HAP-1 (cell line): ENCODE data around the gene GTF2F2.

Experiments
- DNase-seq, 2 experiments: peaks; one replicate each; pipeline ENCODE4 v3.0.0-alpha.2; 2016 to 2020; ENCODE audit warnings: low spot score in 2 of 2
- H3K27me3 ChIP-seq: fragments of 250-450 bp; sonication (Bioruptor Pico); 2 replicates; pipeline ENCODE4 v1.5.1; 2020; ENCODE audit warnings: low read depth, mild to moderate bottlenecking, moderate library complexity
- H3K36me3 ChIP-seq: fragments of 250-450 bp; sonication (Bioruptor Pico); replicated peaks from 2 replicates; pipeline ENCODE4 v1.5.1; 2020; ENCODE audit warnings: mild to moderate bottlenecking
- H3K4me1 ChIP-seq: fragments of 250-450 bp; sonication (Bioruptor Pico); 2 replicates; pipeline ENCODE4 v1.5.1; 2020; ENCODE audit warnings: mild to moderate bottlenecking
- H3K4me3 ChIP-seq: fragments of 250-450 bp; sonication (Bioruptor Pico); 2 replicates; pipeline ENCODE4 v1.5.1; 2020; ENCODE audit warnings: mild to moderate bottlenecking, moderate library complexity
- H3K9me3 ChIP-seq: fragments of 250-450 bp; sonication (Bioruptor Pico); 2 replicates; pipeline ENCODE4 v1.5.1; 2020; ENCODE audit warnings: mild to moderate bottlenecking, moderate library complexity
- in situ Hi-C: fragments of 300-500 bp; cut with MboI; formaldehyde crosslinking; loops from 3 replicates; pipeline ENCODE4 v1.14.3; 2020; ENCODE audit warnings: low sequenced_read_pairs, inconsistent platforms, mixed read lengths

Gene GTF2F2

DNA sequence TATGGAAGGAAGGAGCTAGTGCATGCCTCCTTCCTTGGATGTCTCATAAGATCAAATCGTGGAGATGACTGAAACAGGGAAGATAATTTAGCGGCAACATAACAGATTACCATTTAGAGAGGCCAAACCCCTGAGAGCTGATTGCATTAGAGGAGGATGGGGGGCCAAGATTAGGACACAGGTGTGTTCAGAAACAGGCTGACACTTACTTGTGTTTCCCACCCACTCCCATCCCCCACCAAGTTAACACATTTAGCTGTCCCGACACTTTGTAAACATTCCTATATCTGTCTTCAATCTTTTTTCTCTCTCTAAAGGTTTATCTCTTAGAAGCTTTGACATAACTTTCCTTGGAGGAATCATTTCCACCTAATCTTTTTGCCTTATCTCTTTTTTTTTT lies 129.4 kb downstream of the GTF2F2 start:
- H3K27me3 ChIP-seq, result no peaks in the 10 kb centered on the region
- H3K36me3 ChIP-seq, result peaks cover 6% of the 10 kb centered on the region
- H3K4me3 ChIP-seq, result no peak overlapping the region
- no peak for DNase-seq
- no peaks in the 10 kb centered on the region for H3K9me3 ChIP-seq
- no peaks in the 10 kb centered on the region for H3K4me1 ChIP-seq
- in situ Hi-C loops, result no loop called here

DNA sequence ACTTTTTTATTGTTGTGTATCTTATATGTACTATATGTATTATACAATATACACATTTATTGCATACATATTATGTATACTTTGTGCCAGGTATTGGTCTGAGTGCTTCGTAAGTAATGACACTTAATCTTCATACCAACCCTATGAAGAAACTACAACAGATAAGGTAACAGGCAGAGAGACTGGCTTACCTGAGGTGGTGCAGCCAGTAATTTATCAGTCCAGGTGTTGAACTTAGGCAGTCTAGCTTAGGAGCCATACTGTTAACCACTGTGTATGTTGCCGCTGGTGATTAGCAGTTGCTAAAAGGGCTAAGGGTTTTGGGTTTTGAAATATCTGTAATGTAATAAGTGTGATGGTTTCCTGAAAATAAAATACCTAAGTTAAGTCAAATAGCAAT lies 134.1 kb downstream of the GTF2F2 start:
- no peak overlapping the region for H3K4me3 ChIP-seq
- H3K4me1 ChIP-seq, result no peaks in the 10 kb centered on the region
- no peak for DNase-seq
- no peaks in the 10 kb centered on the region for H3K27me3 ChIP-seq
- in situ Hi-C loops, result no loop called here
- no peaks in the 10 kb centered on the region for H3K9me3 ChIP-seq
- H3K36me3 ChIP-seq, result peaks cover 6% of the 10 kb centered on the region

DNA sequence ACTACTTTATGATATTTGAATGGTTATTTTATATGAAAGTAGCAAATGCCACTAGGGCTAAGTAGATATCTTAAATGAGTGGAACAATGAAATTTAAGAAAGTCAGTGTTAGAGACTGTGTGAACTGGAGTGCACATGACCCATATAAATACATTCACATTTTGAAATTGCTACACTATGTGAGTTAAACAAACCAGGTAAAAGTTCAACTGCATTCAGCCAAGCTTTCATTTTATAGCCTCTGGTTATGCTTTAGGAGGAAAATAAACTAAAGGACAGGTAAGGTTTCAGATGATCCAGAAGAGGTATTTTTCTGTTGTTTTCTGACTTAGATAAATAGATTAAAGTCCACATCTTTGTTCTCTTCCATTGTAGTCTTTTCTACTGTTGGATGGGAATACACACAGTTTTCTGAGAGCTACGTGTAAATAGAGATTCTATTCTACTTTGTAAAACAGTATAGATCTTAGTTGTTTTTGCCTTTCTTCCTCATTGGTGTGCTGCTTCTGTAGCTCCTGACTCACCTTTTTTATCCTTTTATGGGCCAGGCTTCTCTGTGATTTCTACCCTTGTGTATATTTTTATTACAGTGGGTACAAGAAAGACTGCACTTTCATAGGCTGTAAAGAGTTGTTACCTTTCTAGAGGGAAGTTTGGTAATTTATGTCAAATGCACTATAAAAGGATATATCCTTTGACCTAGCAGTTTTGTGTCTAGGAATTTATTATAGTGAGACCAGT lies 135.1 kb downstream of the GTF2F2 start:
- H3K4me1 ChIP-seq, result no peaks in the 10 kb centered on the region
- in situ Hi-C loops, result no loop called here
- DNase-seq, result no peak
- H3K27me3 ChIP-seq, result no peaks in the 10 kb centered on the region
- H3K36me3 ChIP-seq, result peaks cover 6% of the 10 kb centered on the region
- no peaks in the 10 kb centered on the region for H3K9me3 ChIP-seq
- H3K4me3 ChIP-seq, result no peak overlapping the region

DNA sequence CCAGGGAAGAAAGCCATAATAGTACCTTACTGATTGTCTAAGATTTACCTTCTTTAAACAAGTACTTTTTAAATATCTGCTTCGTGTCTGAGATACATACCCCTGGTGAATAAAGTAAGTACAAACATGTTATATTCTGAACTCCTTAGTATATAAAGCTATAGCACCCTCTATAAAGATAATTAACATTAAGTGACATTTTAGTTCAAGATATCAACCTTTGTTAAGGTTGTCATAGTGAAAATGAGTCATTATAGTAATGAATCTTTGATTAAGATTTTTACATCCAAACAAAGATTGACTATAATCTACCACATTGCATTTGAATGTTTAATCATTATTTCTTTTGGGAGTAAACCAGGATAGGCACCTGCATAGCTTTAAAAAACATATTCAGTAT lies 135.9 kb downstream of the GTF2F2 start:
- DNase-seq, result no peak
- H3K9me3 ChIP-seq, result no peaks in the 10 kb centered on the region
- H3K4me3 ChIP-seq, result no peak overlapping the region
- H3K4me1 ChIP-seq, result no peaks in the 10 kb centered on the region
- in situ Hi-C loops, result no loop called here
- peaks cover 6% of the 10 kb centered on the region for H3K36me3 ChIP-seq
- H3K27me3 ChIP-seq, result no peaks in the 10 kb centered on the region

DNA sequence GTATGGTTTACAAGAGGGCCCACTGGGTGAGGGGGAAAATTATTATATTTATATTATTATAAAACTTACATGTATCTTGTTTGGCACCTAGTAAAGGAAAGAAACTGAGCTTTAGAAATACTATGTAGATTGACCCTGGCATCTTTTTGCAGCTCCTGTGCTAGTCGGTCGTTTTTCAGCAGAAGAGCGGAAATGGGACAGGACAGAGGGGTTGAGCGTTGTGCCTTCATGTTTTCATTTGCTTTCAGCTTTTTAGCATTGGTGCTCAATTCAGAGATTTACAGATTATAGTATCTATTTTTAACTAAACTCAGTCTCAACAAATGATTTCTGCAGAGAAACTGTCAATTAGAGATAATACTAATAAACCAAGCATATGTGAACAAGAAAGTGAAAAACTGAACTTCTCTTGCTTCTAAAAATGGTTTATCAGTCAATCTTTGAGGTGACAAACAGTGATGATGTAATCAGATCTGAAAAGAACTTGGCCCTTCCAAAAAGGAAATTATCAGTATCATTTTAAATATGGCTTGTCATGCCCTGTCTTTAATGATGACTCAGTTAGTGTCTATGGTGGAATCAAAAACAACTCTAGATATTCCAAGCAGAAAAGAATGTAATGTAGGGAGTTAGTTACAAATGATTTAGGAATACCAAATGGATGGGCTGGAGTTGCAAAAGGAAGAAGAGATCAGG lies 137.5 kb downstream of the GTF2F2 start:
- H3K36me3 ChIP-seq, result peaks cover 6% of the 10 kb centered on the region
- no peak for DNase-seq
- no peak overlapping the region for H3K4me3 ChIP-seq
- in situ Hi-C loops, result no loop called here
- no peaks in the 10 kb centered on the region for H3K9me3 ChIP-seq
- no peaks in the 10 kb centered on the region for H3K27me3 ChIP-seq
- no peaks in the 10 kb centered on the region for H3K4me1 ChIP-seq

DNA sequence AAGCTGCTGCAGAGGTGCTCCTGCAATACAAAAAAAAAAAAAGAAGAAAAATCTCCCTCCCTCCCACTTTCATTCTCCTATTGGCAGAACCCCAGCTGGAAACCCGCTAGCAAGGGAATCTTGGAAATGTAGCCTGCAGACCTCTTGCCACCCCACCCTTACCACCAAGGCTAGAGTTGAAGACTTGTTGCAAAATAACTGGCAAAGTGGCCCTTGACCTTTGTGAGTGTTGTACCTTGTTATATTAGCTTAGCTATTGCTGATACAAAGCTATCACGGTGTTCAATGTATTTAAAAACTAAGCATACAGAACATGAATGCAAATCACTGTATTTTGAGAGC lies 138.0 kb downstream of the GTF2F2 start:
- H3K27me3 ChIP-seq, result no peaks in the 10 kb centered on the region
- DNase-seq, result no peak
- peaks cover 2% of the 10 kb centered on the region for H3K36me3 ChIP-seq
- in situ Hi-C loops, result no loop called here
- H3K4me3 ChIP-seq, result no peak overlapping the region
- no peaks in the 10 kb centered on the region for H3K9me3 ChIP-seq
- H3K4me1 ChIP-seq, result no peaks in the 10 kb centered on the region

DNA sequence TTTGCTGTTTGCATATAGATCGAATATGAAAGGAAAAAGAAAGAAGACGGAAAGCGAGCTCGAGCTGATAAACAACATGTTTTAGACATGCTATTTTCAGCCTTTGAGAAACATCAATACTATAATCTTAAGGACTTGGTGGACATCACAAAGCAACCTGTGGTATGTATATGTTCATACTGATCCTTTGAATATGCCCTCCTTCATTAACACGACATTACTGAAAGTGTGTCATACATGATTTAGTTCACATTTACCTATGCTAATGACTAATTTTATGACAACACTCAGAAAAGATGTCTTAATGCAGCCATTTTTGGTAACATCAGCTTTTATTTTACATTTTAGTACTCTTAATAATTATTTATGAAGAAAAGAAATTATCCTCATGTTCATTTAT lies 146.9 kb downstream of the GTF2F2 start:
- DNase-seq, result no peak
- Histone ChIP-seq H3K27me3 (no peaks in the 10 kb centered on the region), H3K9me3 (0 out of 2 replicates have a peak, but pooled peaks cover 2% of the 10 kb centered on the region), H3K36me3 (no peaks in the 10 kb centered on the region), H3K4me1 (peaks cover 34% of the 10 kb centered on the region), H3K4me3 (no peak overlapping the region)
- in situ Hi-C loops, result no loop called here

DNA sequence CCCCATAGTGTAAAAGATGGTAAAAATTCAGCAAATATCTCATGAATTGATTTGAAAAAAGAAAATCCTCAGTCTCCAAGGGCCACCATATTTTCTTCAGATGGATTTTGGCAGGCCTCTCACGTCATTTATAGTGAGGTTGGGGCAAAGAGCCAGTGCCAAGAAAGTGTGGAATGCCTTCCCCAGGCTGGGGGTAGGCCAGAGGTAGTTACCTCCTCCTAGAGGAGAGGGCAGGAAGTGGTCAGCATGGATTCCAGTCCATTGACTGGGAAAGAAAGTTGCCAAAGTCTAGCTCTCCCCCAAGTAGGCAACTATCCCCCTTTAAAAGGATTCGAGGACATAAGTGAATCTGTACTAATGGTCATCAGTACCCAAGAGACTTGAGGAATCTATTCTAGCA lies 148.9 kb downstream of the GTF2F2 start:
- Histone ChIP-seq H3K27me3 (no peaks in the 10 kb centered on the region), H3K4me3 (no peak overlapping the region), H3K9me3 (0 out of 2 replicates have a peak, but pooled peaks cover 2% of the 10 kb centered on the region), H3K4me1 (peaks cover 34% of the 10 kb centered on the region), H3K36me3 (no peaks in the 10 kb centered on the region)
- DNase-seq, result no peak
- in situ Hi-C loops, result no loop called here

DNA sequence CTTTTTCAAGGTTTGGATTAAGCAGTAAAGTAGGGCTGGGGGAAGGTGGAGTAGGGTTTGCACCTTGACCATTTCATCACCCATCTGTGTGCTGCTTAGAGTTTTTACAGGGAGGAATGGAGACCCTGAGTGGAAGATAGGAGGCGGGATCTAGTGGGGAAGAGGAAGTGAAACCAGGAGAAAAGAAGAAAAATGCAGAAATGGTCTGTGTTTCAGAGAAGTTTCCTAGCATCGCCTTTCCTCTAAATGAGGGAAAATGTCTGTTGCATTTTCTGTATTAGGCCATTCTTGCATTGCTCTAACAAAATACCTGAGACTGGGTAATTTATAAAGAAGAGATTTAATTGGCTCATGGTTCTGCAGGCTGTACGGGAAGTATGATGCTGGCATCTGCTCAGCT lies 156.6 kb downstream of the GTF2F2 start:
- H3K36me3 ChIP-seq, result no peaks in the 10 kb centered on the region; the same call in 1 of the 2 replicates
- DNase-seq, result no peak
- no peak overlapping the region for H3K4me3 ChIP-seq
- in situ Hi-C loops, result no loop called here
- no peaks in the 10 kb centered on the region for H3K27me3 ChIP-seq
- H3K9me3 ChIP-seq, result no peaks in the 10 kb centered on the region
- H3K4me1 ChIP-seq, result peaks cover 8% of the 10 kb centered on the region

DNA sequence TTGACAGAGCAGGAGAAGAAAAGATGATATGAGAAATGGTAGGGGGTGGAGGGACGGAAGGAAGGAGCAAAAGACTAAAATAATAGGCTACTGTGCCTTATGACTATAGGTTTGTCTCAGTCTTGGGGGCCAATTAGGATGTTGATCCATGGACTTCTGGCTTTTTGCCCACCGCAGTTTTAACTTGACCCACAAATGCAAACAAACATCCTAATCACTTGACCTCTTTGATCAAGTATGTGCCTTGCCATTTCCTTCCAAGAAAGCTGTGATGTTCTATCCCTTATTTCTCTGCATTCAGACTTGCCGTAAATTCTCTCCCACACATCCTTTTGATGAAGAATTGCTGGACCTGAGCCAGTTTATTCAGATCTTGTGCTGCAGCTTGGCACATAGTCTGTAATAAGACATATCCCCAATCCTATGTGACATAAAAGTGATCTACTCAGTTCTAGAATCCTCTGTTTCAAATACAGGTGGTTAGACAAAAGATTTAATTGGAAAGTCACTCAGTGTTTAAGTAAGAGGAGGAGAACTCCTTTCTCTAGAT lies 157.9 kb downstream of the GTF2F2 start:
- Histone ChIP-seq H3K27me3 (no peaks in the 10 kb centered on the region), H3K4me3 (no peak overlapping the region), H3K9me3 (no peaks in the 10 kb centered on the region), H3K4me1 (peaks cover 8% of the 10 kb centered on the region), H3K36me3 (no peaks in the 10 kb centered on the region; the same call in 1 of the 2 replicates)
- in situ Hi-C loops, result no loop called here
- no peak for DNase-seq

DNA sequence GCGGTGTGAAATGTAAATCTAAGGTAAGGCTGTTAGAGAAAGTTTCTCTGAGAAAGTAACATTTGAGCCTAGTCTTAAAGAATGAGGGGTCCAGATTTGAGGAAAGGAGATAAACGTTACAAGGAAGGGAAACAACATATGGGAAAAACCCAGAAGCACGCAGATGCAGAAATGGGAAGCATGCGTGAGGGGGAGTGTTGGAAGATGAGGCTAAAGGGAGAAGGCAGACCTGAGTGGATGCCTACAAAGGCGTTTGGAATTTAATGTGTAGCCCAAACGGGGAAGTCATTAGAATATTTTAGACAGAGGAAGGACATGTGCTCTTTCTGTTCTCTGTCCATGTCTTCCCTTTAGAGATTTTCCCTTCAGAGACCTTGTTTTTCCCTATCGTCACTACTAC lies 159.7 kb downstream of the GTF2F2 start:
- Histone ChIP-seq H3K27me3 (no peaks in the 10 kb centered on the region), H3K4me1 (peaks cover 8% of the 10 kb centered on the region), H3K9me3 (no peaks in the 10 kb centered on the region), H3K4me3 (no peak overlapping the region), H3K36me3 (no peaks in the 10 kb centered on the region; the same call in 1 of the 2 replicates)
- no peak for DNase-seq
- in situ Hi-C loops, result no loop called here

DNA sequence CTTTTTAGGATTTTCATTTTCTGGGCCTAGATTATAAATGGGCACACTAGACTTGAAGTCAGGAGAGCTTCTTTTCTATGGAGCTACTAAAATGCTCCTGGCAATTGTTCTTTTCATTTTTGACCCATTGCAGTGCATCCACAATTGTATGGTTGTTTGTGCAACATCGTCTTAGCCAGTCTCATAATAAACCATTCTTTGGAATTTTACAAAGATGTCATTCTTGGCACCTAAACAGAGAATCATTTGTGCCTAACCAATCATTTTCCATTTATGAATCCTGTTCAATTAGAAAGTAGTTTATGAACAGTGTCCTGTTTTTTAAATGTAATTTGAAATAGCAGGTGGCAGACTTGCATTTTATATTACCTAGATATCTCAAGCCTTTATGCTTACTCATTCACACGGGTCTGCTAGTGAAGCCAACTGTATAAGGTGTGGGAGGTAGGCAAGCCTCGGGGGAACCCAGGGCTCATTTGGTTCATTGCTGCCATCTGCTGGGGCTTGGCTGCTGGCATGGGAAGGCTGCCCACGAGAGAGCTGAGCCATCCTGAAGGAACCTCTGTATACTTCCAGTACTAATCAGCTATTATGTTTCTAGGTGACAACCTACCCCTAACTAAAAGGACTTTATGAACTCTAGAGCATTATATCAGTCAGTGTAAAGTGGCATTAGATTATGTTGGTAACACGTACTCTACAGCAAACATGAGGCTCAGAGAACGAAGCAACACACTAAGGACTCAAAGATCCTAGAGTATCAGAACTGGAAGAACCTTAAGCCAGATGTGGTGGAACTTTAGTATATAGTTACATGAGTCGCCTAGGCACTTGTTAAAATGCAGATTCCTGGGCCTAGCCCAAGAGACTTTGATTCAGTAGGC lies 160.7 kb downstream of the GTF2F2 start:
- no peak overlapping the region for H3K4me3 ChIP-seq
- H3K4me1 ChIP-seq, result peaks cover 8% of the 10 kb centered on the region
- in situ Hi-C loops, result no loop called here
- no peaks in the 10 kb centered on the region; the same call in 1 of the 2 replicates for H3K36me3 ChIP-seq
- H3K9me3 ChIP-seq, result no peaks in the 10 kb centered on the region
- H3K27me3 ChIP-seq, result no peaks in the 10 kb centered on the region
- peak; percentile 34 to 77 for DNase-seq

DNA sequence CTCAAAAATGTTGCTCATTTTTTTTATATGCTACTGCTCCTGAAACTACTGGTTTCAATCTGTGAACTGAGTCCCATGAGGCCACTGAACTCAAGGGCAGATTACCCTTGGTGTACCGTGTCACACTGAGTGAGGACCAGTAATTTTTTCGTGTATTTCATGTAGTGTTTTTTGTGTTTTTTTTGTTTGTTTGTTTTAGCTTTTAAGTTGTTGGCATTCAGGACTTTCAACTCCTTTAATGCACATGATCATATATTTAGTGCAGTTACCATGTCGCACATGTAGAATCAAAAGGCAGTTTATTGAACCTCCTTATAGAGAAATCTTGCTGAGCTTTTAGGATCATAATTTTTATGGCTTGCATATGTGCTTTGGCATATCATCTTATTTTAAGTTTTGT lies 162.7 kb downstream of the GTF2F2 start:
- DNase-seq, result no peak
- Histone ChIP-seq H3K36me3 (no peaks in the 10 kb centered on the region; the same call in 1 of the 2 replicates), H3K4me3 (no peak overlapping the region), H3K27me3 (no peaks in the 10 kb centered on the region), H3K9me3 (no peaks in the 10 kb centered on the region), H3K4me1 (peaks cover 8% of the 10 kb centered on the region)
- in situ Hi-C loops, result no loop called here
